K562 (cell line): ENCODE results near the gene PTGR3. TPM values are rescaled to one million over a fixed set of nuclear protein-coding genes. Genes with fewer than 3 reads are reported as not detected.
A peak's percentile ranks its signal among the peaks of the same experiment; 100 is the strongest.

ENCODE experiments used
- CCNT2 ChIP-seq: IDR thresholded peaks from 2 replicates; pipeline ENCODE4 v1.6.1; 2011; ENCODE audit warnings: borderline replicate concordance, low read depth, mild to moderate bottlenecking, moderate library complexity, mixed read lengths, low read length; ENCODE audit not compliant: insufficient read length; ENCODE audit errors: extremely low read depth
- CEBPG ChIP-seq, 3 experiments: fragments of 200-800 bp in 1 of 3; sonication (Bioruptor generic) in 1 of 3; sonication (generic) in 1 of 3; formaldehyde crosslinking in 1 of 3; IDR thresholded peaks in 2 of 3; conservative IDR thresholded peaks in 1 of 3; 2 replicates each; pipeline versions ENCODE4 v1.6.1 to v1.8.0; 2016 to 2022; ENCODE audit warnings: missing compliant biosample characterization in 2 of 3, missing genetic modification characterization in 2 of 3, mild to moderate bottlenecking in 1 of 3, missing genetic modification reagents in 1 of 3
- CHD7 ChIP-seq: fragments of 200-600 bp; sonication (generic); IDR thresholded peaks from one replicate; pipeline ENCODE4 v1.6.1; 2012; ENCODE audit warnings: mild to moderate bottlenecking, low read depth, low read length, inconsistent platforms
- MYC ChIP-seq, 2 experiments: fragments of 250-450 bp in 1 of 2; sonication (Bioruptor Pico) in 1 of 2; IDR thresholded peaks; 2 replicates each; pipeline versions ENCODE4 v1.5.1 to v1.6.1; 2012 to 2021; ENCODE audit warnings: low read depth in 2 of 2, borderline replicate concordance in 1 of 2, improper control_type of control experiment in 1 of 2, low read length in 1 of 2, mild to moderate bottlenecking in 1 of 2, moderate library complexity in 1 of 2
- SMAD3 ChIP-seq: fragments of 450-650 bp; formaldehyde crosslinking; conservative IDR thresholded peaks from 2 replicates; pipeline ENCODE4 v1.4.0; 2020; ENCODE audit warnings: mild to moderate bottlenecking
- SNRNP70 ChIP-seq: fragments of 200-400 bp; formaldehyde crosslinking; optimal IDR thresholded peaks from 2 replicates; pipeline ENCODE3; 2017; ENCODE audit warnings: low read depth, low read length
- polyA plus RNA-seq, 8 experiments: library from polyadenylated mRNA; depleted of rRNA in 4 of 8; stranded (reverse) in 5 of 8; unstranded in 3 of 8; fragments of >200 nt; fragmentation: Nextera tagmentation in 2 of 8; fragmentation: Illumina TruSeq in 1 of 8; extraction: Ambion mirVana in 2 of 8; extraction: Trizol in 1 of 8; gene quantifications; 2 replicates each; pipeline versions ENCODE4 v1.2.1 to v1.2.3, GENCODE V29; 2011 to 2014; ENCODE audit warnings: inconsistent platforms in 1 of 8, missing spikeins in 1 of 8
- total RNA-seq, 7 experiments: library from RNA; depleted of rRNA in 6 of 7; stranded (reverse); fragments of >200 nt in 6 of 7; fragmentation: Illumina TruSeq in 2 of 7; extraction: Trizol in 2 of 7; gene quantifications; 2 replicates each; pipeline versions ENCODE4 v1.2.1 to v1.2.3, GENCODE V29; 2011 to 2021; ENCODE audit warnings: low replicate concordance in 1 of 7
- TF ChIP-seq, protein P1 (sequence below): fragments of 200-800 bp; sonication (Bioruptor generic); IDR thresholded peaks from 2 replicates; pipeline ENCODE4 v1.6.1; 2016; ENCODE audit warnings: missing genetic modification characterization, missing compliant biosample characterization

The PTGR3 gene
- total and polyA plus RNA-seq, 9 of the 15 experiments (the other 6 are each of a cell fraction or from before 2014, with no cell fraction given): 4.1 to 32.3 (median 15.3) TPM

DNA sequence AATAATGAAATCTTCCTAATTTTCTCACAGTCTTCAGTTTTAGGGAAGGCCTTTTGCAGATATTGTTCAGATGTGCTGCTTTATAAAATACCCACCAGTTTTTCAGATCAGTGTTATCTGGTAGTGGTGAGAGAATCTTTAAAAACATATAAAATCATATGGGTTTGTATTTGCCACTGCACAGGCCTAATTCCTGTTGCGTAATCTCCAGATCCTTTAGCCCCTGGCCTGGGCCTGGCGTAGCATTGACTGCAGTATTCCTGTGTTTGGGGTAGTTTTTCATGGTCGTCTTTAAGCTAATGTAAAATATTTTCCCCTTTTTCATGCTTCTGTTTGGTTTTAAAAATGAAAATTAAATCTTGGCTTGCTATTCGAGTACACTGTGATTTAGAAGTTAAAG lies 44.8 kb upstream of the PTGR3 start (continued):
- TF ChIP-seq CHD7 (no peak), SMAD3 (CRISPR knock-in tag) (no peak), SNRNP70 (no peak), CEBPG (CRISPR knock-in tag; IDR thresholded peaks at IDR 0.05) (no peak), CEBPG (tag; conservative IDR thresholded peaks at IDR 0.05 in 1 of 2, IDR thresholded peaks at IDR 0.05 in 1 of 2) (peak; percentile 15 to 61; a peak in 2 of 4 replicates), MYC (IDR thresholded peaks at IDR 0.05; ENCODE audit: low read depth, low read length) (no peak), MYC (CRISPR knock-in tag; IDR thresholded peaks at IDR 0.05; ENCODE audit: borderline replicate concordance, low read depth) (no peak), CCNT2 (no peak)
- TF ChIP-seq, protein P1, sequence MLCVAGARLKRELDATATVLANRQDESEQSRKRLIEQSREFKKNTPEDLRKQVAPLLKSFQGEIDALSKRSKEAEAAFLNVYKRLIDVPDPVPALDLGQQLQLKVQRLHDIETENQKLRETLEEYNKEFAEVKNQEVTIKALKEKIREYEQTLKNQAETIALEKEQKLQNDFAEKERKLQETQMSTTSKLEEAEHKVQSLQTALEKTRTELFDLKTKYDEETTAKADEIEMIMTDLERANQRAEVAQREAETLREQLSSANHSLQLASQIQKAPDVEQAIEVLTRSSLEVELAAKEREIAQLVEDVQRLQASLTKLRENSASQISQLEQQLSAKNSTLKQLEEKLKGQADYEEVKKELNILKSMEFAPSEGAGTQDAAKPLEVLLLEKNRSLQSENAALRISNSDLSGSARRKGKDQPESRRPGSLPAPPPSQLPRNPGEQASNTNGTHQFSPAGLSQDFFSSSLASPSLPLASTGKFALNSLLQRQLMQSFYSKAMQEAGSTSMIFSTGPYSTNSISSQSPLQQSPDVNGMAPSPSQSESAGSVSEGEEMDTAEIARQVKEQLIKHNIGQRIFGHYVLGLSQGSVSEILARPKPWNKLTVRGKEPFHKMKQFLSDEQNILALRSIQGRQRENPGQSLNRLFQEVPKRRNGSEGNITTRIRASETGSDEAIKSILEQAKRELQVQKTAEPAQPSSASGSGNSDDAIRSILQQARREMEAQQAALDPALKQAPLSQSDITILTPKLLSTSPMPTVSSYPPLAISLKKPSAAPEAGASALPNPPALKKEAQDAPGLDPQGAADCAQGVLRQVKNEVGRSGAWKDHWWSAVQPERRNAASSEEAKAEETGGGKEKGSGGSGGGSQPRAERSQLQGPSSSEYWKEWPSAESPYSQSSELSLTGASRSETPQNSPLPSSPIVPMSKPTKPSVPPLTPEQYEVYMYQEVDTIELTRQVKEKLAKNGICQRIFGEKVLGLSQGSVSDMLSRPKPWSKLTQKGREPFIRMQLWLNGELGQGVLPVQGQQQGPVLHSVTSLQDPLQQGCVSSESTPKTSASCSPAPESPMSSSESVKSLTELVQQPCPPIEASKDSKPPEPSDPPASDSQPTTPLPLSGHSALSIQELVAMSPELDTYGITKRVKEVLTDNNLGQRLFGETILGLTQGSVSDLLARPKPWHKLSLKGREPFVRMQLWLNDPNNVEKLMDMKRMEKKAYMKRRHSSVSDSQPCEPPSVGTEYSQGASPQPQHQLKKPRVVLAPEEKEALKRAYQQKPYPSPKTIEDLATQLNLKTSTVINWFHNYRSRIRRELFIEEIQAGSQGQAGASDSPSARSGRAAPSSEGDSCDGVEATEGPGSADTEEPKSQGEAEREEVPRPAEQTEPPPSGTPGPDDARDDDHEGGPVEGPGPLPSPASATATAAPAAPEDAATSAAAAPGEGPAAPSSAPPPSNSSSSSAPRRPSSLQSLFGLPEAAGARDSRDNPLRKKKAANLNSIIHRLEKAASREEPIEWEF (CRISPR knock-in tag): no peak
